M059J (cell line): Measurements from ENCODE around the gene MSANTD1. TPM values are rescaled to one million over a fixed set of nuclear protein-coding genes. Genes with fewer than 3 reads are reported as not detected.
"Not testable (repeated sequence)": the region's sequence is repeated elsewhere in the genome, so short reads cannot be mapped to it uniquely, and the experiment has no call there.

ENCODE experiments used
- DNase-seq: peaks from one replicate; pipeline ENCODE4 v3.0.0-alpha.2; 2012; ENCODE audit warnings: low read depth
- total RNA-seq: library from RNA; depleted of rRNA; stranded (reverse); fragments of >200 nt; shearing (Covaris generic); gene quantifications from 2 replicates; pipeline ENCODE4 v1.2.3, GENCODE V29; 2014

The MSANTD1 gene
- total RNA-seq, 1 experiment from 2014 or later, result 0.10 TPM

DNA sequence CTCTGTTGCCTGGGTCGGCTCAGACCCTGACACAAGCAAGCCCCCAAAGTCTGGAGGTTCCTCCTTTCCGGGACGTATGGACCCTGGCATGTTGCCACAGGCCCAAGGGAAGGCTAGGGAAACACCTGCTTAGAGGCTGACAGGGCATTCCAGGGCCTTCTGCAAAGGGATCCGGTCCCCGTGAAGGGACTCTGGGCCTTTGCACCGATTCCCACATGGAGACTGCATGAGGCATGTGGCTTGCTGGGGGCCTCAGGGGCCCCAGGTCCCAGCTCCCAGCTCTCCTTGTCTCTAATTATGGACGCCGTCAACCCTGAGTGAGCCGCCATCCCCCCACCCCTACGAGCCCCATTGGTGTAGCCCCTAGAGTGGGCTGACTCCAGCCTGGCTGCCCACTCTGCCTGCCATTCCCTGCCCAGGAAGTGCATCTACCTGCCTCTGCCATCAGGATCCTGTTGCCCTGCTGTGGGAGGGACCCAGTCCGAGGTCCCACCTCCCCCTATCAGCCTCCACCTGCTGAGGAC, 39.7 kb downstream of the MSANTD1 start:
- DNase-seq, result no peak

DNA sequence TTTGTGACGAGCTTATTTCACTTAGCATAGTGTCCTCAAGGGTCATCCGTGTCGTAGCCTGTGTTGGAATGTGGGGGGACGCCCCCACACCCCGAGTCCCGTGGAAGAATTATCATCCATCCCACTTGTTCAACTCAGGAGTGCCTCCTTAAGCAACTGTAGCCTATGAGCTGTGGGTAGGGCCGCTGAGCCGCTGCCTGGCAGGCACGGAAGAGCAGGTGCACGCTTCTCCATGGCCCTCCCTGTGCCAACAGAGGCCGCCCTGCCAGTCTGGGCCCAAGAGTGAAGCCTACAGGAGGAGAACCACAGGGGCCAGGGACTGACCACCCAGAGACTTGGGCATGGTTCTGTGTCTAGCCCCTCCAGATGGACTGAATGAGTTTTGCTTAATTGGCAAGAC, 41.5 kb downstream of the MSANTD1 start:
- no peak for DNase-seq

DNA sequence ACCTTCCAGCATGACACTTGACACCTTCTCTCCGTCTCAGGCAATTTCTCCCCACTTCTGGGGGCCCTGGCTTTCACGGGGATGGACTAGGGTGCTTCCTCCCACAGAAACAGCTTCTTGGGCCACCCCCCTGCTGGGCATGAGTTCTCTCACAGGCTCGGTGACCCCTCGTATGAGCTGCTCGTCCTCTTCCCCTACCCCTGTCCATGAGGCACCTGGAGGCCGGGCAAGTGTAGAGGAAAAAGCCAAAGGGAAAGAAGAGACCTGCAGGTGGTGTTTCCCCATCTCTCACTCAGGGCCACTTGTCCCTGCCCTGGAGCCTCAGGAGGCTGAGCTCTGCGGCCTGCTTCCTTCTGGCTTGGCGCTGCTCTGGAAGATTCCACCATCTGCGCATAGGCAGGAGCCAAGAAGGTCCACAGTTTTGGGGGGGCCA, 41.9 kb downstream of the MSANTD1 start:
- no peak for DNase-seq

DNA sequence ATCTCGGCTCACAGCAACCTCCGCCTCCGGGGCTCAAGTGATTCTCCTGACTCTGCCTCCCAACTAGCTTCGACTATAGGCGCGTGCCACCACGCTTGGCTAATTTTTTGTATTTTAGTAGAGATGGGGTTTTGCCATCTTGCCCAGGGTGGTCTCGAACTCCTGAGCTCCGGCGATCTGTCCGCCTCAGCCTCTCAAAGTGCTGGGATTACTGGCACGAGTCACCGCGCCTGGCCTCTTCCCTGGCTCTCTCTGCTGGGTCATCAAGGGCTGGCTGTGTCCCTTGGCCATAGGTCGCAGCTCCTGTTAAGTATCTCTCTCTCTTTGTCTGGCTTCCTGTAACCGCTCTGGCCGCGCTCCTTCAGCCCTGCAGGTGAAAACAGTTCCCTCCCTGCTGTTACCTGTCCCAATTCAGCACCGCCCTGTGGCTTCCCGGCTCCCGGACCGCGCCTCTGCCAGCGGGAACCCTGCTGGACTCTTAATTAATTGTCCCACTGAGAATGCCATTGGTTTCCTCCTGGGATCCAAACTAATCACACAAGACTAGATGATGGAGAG, 42.5 kb downstream of the MSANTD1 start:
- no peak for DNase-seq

DNA sequence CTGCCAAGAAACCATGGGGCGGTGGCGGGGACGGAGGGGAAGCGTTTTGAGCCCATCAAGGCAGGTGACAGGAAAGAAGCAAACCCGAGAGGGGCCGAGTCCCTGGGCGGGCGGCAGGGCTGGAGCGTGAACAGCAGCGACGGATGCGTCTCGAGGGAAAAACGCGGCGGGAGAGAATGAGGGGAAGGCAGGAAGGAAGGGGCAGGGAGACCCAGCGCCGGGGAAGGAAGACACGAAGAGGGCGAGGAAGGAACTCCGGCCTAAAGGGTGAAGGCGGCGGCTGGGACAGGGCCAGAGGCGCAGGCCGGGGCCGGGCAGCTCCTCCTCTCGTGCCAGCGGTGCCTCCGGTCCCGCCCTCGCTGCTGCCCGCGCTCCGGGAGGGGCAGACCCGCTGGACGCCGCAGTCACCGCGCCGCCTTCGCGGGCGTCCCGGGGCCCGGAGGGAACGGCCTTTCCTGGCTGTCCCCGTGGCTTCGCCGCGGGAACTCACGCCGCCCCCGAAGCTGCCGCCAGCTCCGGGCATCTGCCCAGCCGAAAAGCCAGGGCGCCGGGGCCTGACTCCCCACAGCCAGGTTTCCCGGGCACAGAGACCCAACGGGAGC, 43.1 kb downstream of the MSANTD1 start:
- DNase-seq, result peak; percentile 72

DNA sequence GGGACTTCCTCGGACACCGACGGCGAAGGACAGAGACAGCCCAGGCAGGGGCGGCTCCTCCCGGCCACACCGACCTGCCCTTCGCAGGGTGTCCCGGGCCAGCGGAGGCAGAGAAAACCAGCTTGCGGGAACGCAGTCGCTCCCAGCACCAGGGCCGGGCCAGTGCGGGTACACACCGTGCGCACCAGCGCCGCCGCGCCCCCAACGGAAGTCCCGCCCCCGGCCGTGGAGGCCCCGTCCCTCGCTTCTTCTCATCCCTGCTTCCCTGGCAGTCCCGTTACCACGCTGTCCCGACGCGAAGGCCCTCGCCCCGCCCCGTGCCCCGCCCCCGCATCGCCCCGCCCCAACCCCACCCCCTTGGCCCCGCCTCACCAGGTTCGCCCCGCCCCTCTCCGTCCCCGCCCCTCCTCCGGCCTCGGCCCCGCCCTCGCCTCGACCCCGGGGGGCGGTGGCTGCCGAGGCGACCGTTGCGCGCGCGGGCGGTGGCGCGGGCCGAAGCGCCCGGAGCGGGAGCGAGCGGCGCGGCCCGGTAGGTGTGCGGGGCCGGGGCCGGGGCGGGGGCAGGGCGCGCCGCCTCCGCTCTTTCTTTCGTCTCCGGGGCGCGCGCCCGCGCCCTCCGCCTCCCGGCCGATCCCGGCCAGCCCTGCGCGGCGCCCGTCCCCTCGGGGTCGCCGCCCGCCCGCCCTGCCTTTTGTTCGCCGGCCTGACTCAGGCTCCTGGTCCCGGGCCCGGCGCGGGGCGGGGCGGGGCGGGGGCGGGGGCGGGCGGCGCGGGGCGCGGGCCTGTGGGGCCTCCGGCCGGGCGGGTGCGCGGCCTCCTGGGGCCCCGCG, 43.8 kb downstream of the MSANTD1 start, which contains the start of gene RGS12:
RGS12 (plus strand) TSS at position 451 of the 830 bp plus-strand sequence. CDS start 23,150 bp downstream, outside the sequence.
- peak; percentile 91 for DNase-seq

DNA sequence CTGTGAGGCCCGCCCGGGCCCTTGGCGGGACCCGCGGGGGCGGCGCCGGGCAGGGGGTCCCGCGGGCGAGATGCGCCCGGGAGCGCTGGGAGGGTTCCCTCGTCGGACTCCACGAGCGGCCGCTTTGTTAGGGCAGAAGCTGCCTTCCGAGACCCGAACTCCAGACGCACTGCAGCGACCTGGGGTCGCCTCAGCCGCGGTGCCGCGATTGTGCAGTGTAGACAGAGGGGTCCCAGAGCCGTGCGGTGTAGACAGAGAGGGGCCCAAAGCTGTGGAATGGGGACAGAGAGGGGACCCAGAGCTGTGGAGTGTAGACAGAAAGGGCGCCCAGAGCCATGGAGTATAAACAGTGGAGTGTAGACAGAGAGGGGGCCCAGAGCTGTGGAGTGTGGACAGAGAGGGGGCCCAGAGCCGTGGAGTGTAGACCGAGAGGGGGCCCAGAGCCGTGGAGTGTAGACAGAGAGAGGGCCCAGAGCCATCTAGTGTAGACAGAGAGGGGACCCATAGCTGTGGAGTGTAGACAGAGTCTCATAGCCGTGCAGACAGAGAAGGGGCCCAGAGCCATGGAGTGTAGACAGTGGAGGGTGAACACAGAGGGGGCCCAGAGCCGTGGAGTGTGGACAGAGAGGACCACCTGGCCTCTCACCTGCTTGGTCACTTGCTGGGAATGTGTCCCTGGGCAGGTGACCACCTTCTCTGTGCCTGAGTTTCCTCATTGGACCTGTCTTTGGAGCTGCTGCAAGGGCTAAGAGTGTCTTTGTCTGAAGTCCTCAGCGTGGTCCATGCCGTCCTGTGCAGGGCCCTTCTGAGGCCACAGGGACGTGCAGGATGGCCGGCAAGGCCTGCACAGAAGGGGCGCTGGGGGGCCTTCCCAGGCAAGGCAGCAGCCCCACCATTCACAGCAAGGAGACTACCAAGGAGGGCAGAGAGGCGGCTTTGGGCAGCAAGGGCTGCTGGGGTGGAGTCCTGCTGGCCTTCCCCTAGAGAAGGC, 44.7 kb downstream of the MSANTD1 start:
- no peak for DNase-seq

DNA sequence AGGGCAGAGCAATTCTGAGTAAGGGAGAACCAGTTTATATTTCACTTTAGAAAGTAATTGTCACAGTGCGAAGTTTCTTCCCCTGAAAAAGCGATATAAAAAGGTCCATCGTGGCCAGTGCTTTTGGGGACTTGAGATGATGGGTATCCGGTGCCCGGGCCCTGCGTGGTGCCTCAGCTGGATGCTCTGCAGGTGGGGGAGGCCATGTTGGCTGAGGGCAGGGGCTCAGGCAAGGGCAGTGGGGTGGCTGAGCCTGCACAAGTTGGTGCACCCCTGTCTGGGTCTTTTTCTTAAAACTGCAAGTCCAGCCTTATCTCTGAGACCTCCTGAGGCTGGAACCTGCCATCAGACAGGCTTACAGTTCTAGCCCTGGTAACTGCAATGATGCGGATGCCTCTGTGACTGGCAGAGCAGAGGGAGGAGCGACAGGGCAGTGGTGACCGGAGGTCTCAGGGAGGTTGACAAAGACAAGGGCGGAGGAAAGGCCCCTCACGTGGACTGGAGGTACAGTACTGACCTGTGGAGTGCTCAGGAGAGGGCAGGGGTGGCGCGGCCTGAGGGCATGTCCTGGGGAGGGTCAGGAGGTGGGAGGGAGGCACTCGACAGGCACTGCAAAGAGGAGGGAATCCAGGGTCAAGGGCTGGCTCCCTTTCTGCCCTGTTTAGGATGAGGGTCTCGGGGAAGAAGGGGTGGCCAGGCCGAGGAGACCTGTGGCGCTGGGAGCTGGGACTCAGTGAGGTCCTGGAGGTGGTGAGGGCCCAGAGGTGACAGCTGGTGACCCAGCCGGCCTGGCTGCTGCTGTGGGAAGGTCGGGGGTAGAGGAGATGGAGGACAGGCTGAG, 45.7 kb downstream of the MSANTD1 start:
- no peak for DNase-seq

DNA sequence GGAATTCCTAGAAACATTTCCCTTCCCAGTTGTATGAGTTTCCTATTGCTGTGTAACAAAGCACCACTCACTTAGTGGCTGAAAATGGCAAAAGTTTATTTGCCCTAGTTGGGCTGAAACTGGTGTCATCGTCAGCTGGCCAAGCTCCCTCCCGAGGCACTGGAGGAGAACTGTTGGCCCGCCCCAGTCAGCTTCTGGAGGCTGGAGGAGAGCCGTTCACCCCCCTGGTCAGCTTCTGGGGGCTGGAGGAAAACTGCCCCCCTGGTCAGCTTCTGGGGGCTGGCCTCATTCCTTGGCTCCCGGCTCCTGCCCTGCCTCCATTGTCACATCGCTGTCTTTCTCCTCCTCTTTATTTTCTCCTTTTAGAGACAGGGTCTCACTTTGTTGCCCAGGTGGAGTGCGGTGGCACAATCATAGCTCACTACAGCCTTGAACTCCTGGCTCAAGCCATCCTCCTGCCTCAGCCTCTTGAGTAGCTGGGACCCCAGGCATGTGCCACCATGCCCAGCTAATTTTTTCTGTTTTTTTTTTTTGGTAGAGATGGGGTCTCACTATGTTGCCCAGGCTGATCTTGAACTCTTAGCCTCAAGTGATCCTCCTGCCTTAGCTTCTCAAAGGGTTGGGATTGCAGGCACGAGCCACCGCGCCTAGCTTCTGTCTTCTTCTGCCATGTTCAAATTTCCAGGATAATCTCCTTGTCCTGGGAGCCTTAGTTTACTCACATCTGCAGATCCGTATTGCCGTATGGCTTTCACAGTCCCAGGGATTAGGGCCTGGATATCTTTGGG, 47.1 kb downstream of the MSANTD1 start:
- DNase-seq, result no peak

DNA sequence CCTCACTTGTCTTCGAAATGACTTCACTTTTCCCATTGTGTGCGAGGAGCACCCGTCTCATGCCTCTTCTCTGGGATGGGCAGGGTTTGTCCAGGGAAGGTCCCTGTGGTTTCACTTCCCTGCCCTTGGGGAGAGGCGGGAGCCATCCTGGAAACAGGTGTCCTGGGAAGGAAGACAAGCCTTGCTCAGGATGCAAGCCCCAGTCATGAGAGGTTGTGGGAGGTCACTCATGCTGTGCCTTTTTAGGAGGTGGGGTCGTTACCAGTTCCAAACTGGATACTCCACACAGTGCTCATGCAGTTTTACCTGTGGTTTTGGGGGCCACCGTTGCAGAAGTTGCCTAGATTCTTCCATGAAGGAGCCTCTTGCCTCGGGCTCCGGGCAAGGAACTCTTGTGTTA, 47.7 kb downstream of the MSANTD1 start:
- DNase-seq, result no peak

DNA sequence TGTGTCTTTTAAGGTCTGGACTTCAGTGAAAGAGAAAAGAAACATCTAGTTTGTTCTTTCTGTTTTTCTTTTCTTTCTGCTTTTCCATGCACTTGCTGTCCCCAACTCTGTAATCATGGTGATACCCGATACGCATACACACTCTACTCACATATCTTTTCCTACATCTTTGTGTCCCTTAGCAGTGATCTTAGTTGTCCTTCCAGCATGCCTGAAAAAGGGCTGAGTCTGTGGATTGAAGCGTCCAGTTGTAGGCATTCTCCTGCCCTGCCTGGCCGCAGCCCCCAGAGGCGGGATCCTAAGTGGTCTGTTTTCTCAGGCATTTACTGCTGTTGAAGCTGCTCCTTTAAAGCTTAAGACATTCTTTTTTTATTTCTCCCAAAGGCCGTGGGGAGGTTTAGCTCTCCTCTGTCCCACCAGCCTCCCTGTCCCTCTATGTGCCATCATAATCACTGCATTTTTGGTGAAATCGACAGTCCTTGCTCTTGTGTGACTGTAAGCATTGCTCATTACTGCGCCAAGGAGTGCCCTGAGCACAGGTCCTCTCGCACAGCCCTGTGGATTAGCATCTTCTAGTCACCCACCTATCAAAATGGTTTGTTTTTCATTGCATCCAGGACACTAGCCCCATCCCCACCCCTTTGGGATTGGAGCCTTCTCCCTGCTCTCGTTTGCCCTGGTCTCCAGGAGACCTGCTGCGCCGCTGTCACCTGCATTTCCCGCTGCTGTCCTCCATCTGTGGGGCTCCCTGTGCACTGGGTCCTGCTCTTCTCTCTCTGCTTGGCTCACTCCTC, 48.3 kb downstream of the MSANTD1 start:
- DNase-seq, result no peak

DNA sequence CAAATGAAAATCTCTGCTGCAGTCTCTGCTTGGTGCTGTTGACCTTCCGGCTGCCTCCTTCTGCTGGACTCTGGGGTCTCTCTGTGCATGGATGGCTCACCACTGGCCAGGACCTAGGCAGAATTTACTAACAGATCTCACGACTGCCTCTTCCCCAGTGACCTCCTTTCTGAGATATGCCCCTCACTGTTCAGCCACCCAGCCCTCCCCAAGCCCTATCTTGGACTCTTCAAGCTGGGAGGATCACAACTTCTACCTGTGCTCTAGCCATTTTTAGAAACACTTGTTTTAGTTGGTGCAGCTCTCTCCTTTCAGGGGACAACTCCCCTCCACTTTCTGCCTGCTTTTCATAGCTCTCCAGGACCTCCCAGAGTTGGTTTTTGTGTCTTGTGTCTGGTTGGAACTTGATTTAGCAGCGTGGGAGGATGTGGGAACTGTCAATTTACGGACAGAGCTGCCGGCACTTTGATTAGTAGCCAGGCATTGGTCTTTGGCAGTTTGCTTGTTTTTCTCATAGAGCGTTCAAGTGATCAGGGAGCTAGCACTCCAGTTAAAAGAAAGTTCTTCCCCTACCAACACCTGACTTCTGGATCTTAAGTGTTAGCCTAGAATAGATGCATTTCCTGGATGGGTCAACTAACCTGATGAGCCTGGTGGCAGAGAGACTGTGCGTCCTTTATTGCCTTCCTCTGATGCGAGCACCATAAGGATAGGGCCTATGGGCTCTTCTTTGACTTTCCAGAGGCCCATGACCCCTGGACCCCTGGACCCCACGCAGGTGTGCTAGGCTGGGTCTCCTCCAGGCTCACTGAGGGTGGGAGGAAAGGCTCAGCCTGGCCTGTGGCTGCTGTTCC, 50.4 kb downstream of the MSANTD1 start:
- DNase-seq, result no peak

DNA sequence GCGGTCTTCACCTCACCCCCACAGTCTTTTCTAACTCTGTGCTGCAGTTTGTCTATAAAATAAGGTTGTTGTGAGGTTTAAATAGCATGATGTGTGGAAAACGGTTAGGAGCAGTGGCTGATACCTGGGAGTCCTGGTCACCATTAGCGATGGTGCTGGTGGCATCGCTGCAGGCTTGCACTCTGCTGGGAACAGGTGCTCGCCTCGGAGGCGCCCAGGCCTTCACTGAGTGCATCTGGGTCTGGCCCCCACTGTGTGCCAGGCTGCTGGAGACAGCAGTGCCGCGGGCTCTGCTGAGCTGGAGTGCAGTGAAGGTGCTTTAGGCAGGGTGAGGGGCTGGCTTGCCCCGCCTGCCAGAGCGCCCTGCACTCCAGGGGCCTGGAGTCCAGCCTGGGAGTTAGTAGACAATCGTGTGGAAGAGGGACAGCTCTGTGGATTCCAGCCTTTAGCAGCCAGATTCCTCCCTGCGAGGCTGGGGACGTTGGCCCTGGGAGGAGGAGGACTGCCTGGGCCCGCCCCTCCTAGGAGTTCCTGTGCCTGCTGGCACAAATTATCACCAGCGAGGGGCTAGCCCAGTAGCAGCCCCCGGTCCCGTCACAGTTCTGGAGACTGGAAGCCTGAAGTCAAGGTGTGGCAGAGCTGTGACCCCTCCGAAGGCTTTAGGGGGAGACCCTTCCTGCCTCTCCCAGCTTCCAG, 51.2 kb downstream of the MSANTD1 start:
- no peak for DNase-seq

DNA sequence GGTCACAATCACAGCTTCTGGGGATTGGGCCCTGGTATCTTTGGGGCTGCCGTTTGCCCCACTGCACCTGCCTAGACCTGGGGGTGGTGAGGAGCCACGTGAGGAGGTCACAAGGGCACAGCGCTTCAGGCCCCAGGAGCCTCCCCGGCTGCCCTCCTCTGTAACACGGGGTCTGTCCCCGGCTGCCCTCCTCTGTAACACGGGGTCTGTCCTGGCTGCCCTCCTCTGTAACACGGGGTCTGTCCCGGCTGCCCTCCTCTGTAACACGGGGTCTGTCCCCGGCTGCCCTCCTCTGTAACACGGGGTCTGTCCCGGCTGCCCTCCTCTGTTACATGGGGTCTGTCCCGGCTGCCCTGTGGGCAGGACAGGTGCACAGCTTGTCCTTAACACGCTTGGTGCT, 51.9 kb downstream of the MSANTD1 start:
- DNase-seq, result not testable (repeated sequence)

DNA sequence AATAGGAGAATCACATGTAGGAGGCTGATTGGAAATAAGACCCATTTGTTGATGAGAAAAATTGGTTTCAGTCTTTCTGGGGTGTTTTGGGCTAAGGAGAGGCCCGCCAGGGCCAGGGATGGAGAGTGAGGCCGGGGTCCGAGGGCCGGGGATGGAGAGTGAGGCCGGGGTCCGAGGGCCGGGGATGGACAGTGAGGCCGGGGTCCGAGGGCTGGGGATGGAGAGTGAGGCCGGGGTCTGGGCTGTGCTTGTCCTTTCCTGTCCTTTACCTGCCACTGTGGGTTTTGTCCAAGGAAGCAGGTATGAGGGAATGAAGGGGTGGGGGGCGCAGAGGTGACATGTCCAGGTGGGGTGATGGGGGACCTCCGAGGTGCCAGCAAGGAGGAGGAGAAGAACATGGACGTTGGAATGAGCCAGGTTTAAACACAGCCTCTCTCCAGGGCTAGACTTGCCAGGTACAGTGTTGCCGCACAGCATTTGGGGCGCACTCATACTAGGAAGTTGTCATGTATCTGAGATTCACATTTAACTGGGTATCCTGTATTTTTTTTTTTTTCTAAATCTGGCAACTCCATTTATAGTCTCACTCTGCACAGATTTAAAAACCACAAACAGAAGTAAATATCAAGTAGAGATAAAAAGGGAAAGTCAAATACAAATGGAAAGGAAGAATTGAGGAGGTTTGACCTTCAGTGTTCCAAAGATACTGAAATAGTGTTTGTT, 52.7 kb downstream of the MSANTD1 start:
- no peak for DNase-seq

DNA sequence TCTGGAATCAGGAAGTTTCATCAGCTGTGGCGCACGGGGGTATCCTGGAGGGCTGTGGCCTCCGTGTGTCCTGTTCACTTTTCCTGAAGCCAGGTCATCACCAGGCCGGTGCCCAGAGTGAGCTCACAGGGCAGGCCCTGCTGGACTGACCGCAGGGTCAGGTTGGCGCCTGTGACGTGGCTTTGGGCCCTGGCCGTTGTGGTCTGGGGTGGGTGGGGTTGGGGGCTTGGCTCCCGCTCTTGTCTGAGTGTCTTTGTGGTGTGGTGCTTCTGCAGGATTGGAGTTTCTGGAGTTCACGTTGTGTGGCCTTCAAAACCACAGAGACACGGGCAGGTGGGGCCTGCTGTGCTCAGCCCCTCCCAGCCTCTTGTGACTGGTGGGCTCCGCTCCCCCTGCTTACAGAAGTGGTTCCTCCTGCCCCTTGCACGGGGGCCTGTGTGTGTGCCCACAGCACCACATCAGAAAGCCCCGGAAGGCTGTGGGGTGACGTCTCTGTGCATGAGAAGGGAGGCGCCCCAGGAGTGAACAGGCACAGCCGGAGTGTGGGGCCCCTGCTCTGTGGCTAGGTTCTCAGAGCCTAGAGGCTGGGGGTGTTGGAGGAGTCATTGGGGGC, 53.3 kb downstream of the MSANTD1 start:
- DNase-seq, result peak; percentile 68
